ENCODE results near the gene ELMO1. TPM values are rescaled to one million over a fixed set of nuclear protein-coding genes. Genes with fewer than 3 reads are reported as not detected.

The ELMO1 gene
- total and polyA plus RNA-seq, 11 donors, result 6.9 to 38.6 (median 14.7) TPM

- no peaks in the 10 kb centered on the region for H3K9me3 ChIP-seq
- ATAC-seq (no peak), DNase-seq (no peak)
- no peak overlapping the region for H3K4me3 ChIP-seq
- no peaks in the 10 kb centered on the region for H3K27me3 ChIP-seq
- intact Hi-C loops (cut with DNase I), result loop anchor here in 9 of 10 donors (5.0 to 10.0 kb wide), 7 partner anchors 64 to 221 kb away; partner anchors contain the start of gene ELMO1 (in 5 of the 9)
- WGBS, 4 donors, result 66 to 74% (median 69%) methylated on average over 5 of the region's 5 CpGs
- H3K4me1 ChIP-seq, result peaks cover 7 to 54% (median 32%) of the 10 kb centered on the region in 12 donors
- H3K36me3 ChIP-seq, result no peaks in the 10 kb centered on the region
- TF ChIP-seq CTCF (IDR thresholded peaks at IDR 0.05) (no peak), POLR2A (IDR thresholded peaks at IDR 0.05) (no peak)
- no peak overlapping the region for H3K27ac ChIP-seq
These were observed 167.1 kb downstream of the ELMO1 start for GRCh38 chr7:37281368-37282092.

DNA sequence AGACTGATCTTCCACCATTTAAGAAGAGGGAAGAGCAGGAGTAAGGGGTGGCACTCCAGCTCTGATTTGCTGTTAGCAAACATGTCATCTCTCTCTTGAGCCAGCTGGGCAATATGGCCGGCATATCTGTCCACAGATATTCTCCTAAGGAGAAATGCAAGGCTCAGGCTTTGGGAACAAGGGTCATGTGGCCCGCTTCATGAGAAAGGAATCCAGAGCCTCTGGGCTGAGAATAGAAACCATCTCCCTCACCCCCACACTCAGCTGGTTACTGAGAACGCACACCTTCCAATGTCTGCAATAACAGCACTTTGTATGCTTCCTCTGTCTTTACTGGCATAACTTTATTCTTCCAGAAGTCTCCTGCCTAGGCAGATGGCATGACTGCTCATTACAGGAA is 171.2 kb downstream of the ELMO1 start:
- intact Hi-C loops (cut with DNase I), result no loop called here
- Histone ChIP-seq H3K27ac (no peak overlapping the region), H3K9me3 (no peaks in the 10 kb centered on the region), H3K4me3 (no peak overlapping the region), H3K4me1 (peaks cover 0 to 34% (median 5%) of the 10 kb centered on the region in 12 donors), H3K27me3 (no peaks in the 10 kb centered on the region), H3K36me3 (no peaks in the 10 kb centered on the region)
- WGBS, 4 donors, result 52 to 68% (median 58%) methylated on average over 3 of the region's 3 CpGs
- TF ChIP-seq POLR2A (IDR thresholded peaks at IDR 0.05) (no peak), CTCF (IDR thresholded peaks at IDR 0.05) (no peak)
- ATAC-seq, result peak in 1 of 4 donors; percentile 37
- DNase-seq, result no peak

- H3K27ac ChIP-seq, result no peak overlapping the region
- DNase-seq (no peak), ATAC-seq (peak in 1 of 4 donors; percentile 20)
- 50 to 77% (median 68%) methylated on average over 5 of the region's 5 CpGs for WGBS, 4 donors
- no peak overlapping the region for H3K4me3 ChIP-seq
- peaks cover 0 to 8% (median 0%) of the 10 kb centered on the region in 9 donors for H3K36me3 ChIP-seq
- no peaks in the 10 kb centered on the region for H3K9me3 ChIP-seq
- intact Hi-C loops (cut with DNase I), result no loop called here
- H3K4me1 ChIP-seq, result peaks cover 0 to 21% (median 5%) of the 10 kb centered on the region in 12 donors
- TF ChIP-seq CTCF (IDR thresholded peaks at IDR 0.05) (no peak), POLR2A (IDR thresholded peaks at IDR 0.05) (no peak)
- no peaks in the 10 kb centered on the region for H3K27me3 ChIP-seq
These were observed 173.5 kb downstream of the ELMO1 start for GRCh38 chr7:37275078-37275710.

- 84 to 92% (median 88%) methylated on average over 2 of the region's 2 CpGs for WGBS, 4 donors
- intact Hi-C loops (cut with DNase I), result no loop called here
- no peaks in the 10 kb centered on the region for H3K27me3 ChIP-seq
- no peak for DNase-seq
- TF ChIP-seq POLR2A (IDR thresholded peaks at IDR 0.05) (no peak), CTCF (IDR thresholded peaks at IDR 0.05) (no peak)
- H3K9me3 ChIP-seq, result no peaks in the 10 kb centered on the region
- H3K4me1 ChIP-seq, result peaks cover 0 to 23% (median 5%) of the 10 kb centered on the region in 12 donors
- no peak overlapping the region for H3K27ac ChIP-seq
- peaks cover 0 to 8% (median 0%) of the 10 kb centered on the region in 9 donors for H3K36me3 ChIP-seq
- H3K4me3 ChIP-seq, result no peak overlapping the region
- no peak for ATAC-seq
These were observed 174.8 kb downstream of the ELMO1 start for GRCh38 chr7:37273891-37274290.

Measured in heart left ventricle (tissue), 16 donors.